Measurements from ENCODE around the gene ZNF138. TPM values are rescaled to one million over a fixed set of nuclear protein-coding genes. Genes with fewer than 3 reads are reported as not detected.

ZNF138 gene
- total RNA-seq, 1 experiment from 2014 or later: 12.5 TPM

GRCh38 chr7:64879086-64879730 lies 85.0 kb downstream of the ZNF138 start:
- no peak overlapping the region for H3K27ac Mint-ChIP-seq (ENCODE audit: unreplicated experiment)
- ChIA-PET POLR2A (no interaction called here), CTCF (no interaction called here)
- peak in 1 of 2 experiments; percentile 14 for DNase-seq
- H3K9me3 ChIP-seq: peaks cover 29% of the 10 kb centered on the region
- H3K4me1 ChIP-seq: no peaks in the 10 kb centered on the region
- no peaks in the 10 kb centered on the region for H3K4me1 Mint-ChIP-seq (ENCODE audit: low read depth, unreplicated experiment)
- BruUV-seq (replicated peaks): no TSS peak
- no peaks in the 10 kb centered on the region for H3K27me3 ChIP-seq (replicated peaks; ENCODE audit: control insufficient read depth, insufficient read depth, low read length)
- H3K27me3 Mint-ChIP-seq (ENCODE audit: insufficient read depth, unreplicated experiment): no peaks in the 10 kb centered on the region
- H3K4me3 ChIP-seq (ENCODE audit: low read depth, low read length): no peak overlapping the region
- no peaks in the 10 kb centered on the region for H3K36me3 Mint-ChIP-seq (ENCODE audit: insufficient read depth, unreplicated experiment)
- no peaks in the 10 kb centered on the region for H3K36me3 ChIP-seq (ENCODE audit: control insufficient read depth, insufficient read depth, low read length)
- no peak overlapping the region for H3K4me3 Mint-ChIP-seq (ENCODE audit: unreplicated experiment)
- no peak for TF ChIP-seq CTCF (IDR thresholded peaks at IDR 0.05; ENCODE audit: insufficient read depth in 1 of 2, low read depth in 1 of 2, low read length in 1 of 2, severe bottlenecking in 1 of 2, unreplicated experiment in 1 of 2)
- intact Hi-C loops (cut with micrococcal nuclease; ENCODE audit: unreplicated experiment): no loop called here
- H3K9me3 Mint-ChIP-seq (ENCODE audit: unreplicated experiment): peaks cover 10% of the 10 kb centered on the region

GRCh38 chr7:64879800-64880199 lies 85.6 kb downstream of the ZNF138 start:
- Mint-ChIP-seq H3K27me3 (ENCODE audit: insufficient read depth, unreplicated experiment) (no peaks in the 10 kb centered on the region), H3K4me3 (ENCODE audit: unreplicated experiment) (no peak overlapping the region), H3K27ac (ENCODE audit: unreplicated experiment) (no peak overlapping the region), H3K9me3 (ENCODE audit: unreplicated experiment) (peaks cover 10% of the 10 kb centered on the region), H3K4me1 (ENCODE audit: low read depth, unreplicated experiment) (no peaks in the 10 kb centered on the region), H3K36me3 (ENCODE audit: insufficient read depth, unreplicated experiment) (no peaks in the 10 kb centered on the region)
- CTCF ChIA-PET: no interaction called here
- no peaks in the 10 kb centered on the region for H3K36me3 ChIP-seq (ENCODE audit: control insufficient read depth, insufficient read depth, low read length)
- H3K4me1 ChIP-seq: no peaks in the 10 kb centered on the region
- POLR2A ChIA-PET: no interaction called here
- BruUV-seq (replicated peaks): no TSS peak
- H3K4me3 ChIP-seq (ENCODE audit: low read depth, low read length): no peak overlapping the region
- H3K27me3 ChIP-seq (replicated peaks; ENCODE audit: control insufficient read depth, insufficient read depth, low read length): no peaks in the 10 kb centered on the region
- TF ChIP-seq CTCF (IDR thresholded peaks at IDR 0.05; ENCODE audit: insufficient read depth in 1 of 2, low read depth in 1 of 2, low read length in 1 of 2, severe bottlenecking in 1 of 2, unreplicated experiment in 1 of 2): no peak
- H3K9me3 ChIP-seq: peaks cover 31% of the 10 kb centered on the region
- intact Hi-C loops (cut with micrococcal nuclease; ENCODE audit: unreplicated experiment): no loop called here
- DNase-seq: peak in 1 of 2 experiments; percentile 10

- H3K36me3 Mint-ChIP-seq (ENCODE audit: insufficient read depth, unreplicated experiment): no peaks in the 10 kb centered on the region
- H3K27ac Mint-ChIP-seq (ENCODE audit: unreplicated experiment): no peak overlapping the region
- no peaks in the 10 kb centered on the region for H3K36me3 ChIP-seq (ENCODE audit: control insufficient read depth, insufficient read depth, low read length)
- H3K4me1 ChIP-seq: no peaks in the 10 kb centered on the region
- no TSS peak for BruUV-seq (replicated peaks)
- TF ChIP-seq CTCF (IDR thresholded peaks at IDR 0.05; ENCODE audit: insufficient read depth in 1 of 2, low read depth in 1 of 2, low read length in 1 of 2, severe bottlenecking in 1 of 2, unreplicated experiment in 1 of 2): no peak
- H3K9me3 Mint-ChIP-seq (ENCODE audit: unreplicated experiment): peaks cover 10% of the 10 kb centered on the region
- intact Hi-C loops (cut with micrococcal nuclease; ENCODE audit: unreplicated experiment): no loop called here
- H3K9me3 ChIP-seq: peaks cover 32% of the 10 kb centered on the region
- H3K4me3 ChIP-seq (ENCODE audit: low read depth, low read length): no peak overlapping the region
- no peaks in the 10 kb centered on the region for H3K27me3 ChIP-seq (replicated peaks; ENCODE audit: control insufficient read depth, insufficient read depth, low read length)
- no peak overlapping the region for H3K4me3 Mint-ChIP-seq (ENCODE audit: unreplicated experiment)
- DNase-seq: peak in 1 of 2 experiments; percentile 17
- peaks cover 3% of the 10 kb centered on the region for H3K27me3 Mint-ChIP-seq (ENCODE audit: insufficient read depth, unreplicated experiment)
- POLR2A ChIA-PET: no interaction called here
- H3K4me1 Mint-ChIP-seq (ENCODE audit: low read depth, unreplicated experiment): no peaks in the 10 kb centered on the region
- CTCF ChIA-PET: no interaction called here
These were observed 86.4 kb downstream of the ZNF138 start for GRCh38 chr7:64880322-64881297.
